Measurements from ENCODE around the gene SHC3. TPM values are rescaled to one million over a fixed set of nuclear protein-coding genes. Genes with fewer than 3 reads are reported as not detected.

The SHC3 gene
- polyA plus RNA-seq, 1 donor = 0.67 TPM

- DNase-seq = no peak
These were observed 156.4 kb downstream of the SHC3 start for GRCh38 chr9:89022001-89022759.

GRCh38 chr9:89021154-89021803 lies 157.3 kb downstream of the SHC3 start:
- no peak for DNase-seq

- DNase-seq = no peak
These were observed 157.9 kb downstream of the SHC3 start for GRCh38 chr9:89020754-89021153.

- no peak for DNase-seq
These were observed 163.3 kb downstream of the SHC3 start for GRCh38 chr9:89015336-89015735.

- DNase-seq = no peak
These were observed 164.5 kb downstream of the SHC3 start for GRCh38 chr9:89014153-89014552.

- no peak for DNase-seq
These were observed 165.0 kb downstream of the SHC3 start for GRCh38 chr9:89013660-89014059.

- no peak for DNase-seq
These were observed 166.2 kb downstream of the SHC3 start for GRCh38 chr9:89012294-89013042.

- no peak for DNase-seq
These were observed 166.9 kb downstream of the SHC3 start for GRCh38 chr9:89011683-89012082.

GRCh38 chr9:89010526-89011111 lies 168.0 kb downstream of the SHC3 start:
- no peak for DNase-seq

GRCh38 chr9:89010056-89010455 lies 168.6 kb downstream of the SHC3 start:
- no peak for DNase-seq

- DNase-seq = no peak
These were observed 169.1 kb downstream of the SHC3 start for GRCh38 chr9:89009546-89009840.

- no peak for DNase-seq
These were observed 169.7 kb downstream of the SHC3 start for GRCh38 chr9:89008744-89009545.

GRCh38 chr9:89008055-89008743 lies 170.4 kb downstream of the SHC3 start:
- no peak for DNase-seq

GRCh38 chr9:89006996-89007967 lies 171.3 kb downstream of the SHC3 start:
- DNase-seq = no peak

GRCh38 chr9:89006267-89006666 lies 172.4 kb downstream of the SHC3 start:
- no peak for DNase-seq

- DNase-seq = no peak
These were observed 173.3 kb downstream of the SHC3 start for GRCh38 chr9:89005323-89005722.

GRCh38 chr9:89002987-89003386 lies 175.6 kb downstream of the SHC3 start:
- DNase-seq = no peak

GRCh38 chr9:89001917-89002540 lies 176.6 kb downstream of the SHC3 start:
- no peak for DNase-seq

- peak; percentile 83 for DNase-seq
These were observed 177.4 kb downstream of the SHC3 start for GRCh38 chr9:89000973-89001916.
